Activated CD8-positive, alpha-beta memory T cell treated with anti-CD3 and anti-CD28 coated beads, Interleukin-2, amount 50 U/mL, for 24 hours (primary cell): ENCODE results near the gene SIRT1.
"Not testable (repeated sequence)": the region's sequence is repeated elsewhere in the genome, so short reads cannot be mapped to it uniquely, and the experiment has no call there.

Experiments used
- DNase-seq: peaks from one replicate; pipeline ENCODE4 v3.0.0-alpha.2; 2020; ENCODE audit errors: extremely low read depth

SIRT1 gene

GRCh38 chr10:67875340-67876238, 8.9 kb upstream of the SIRT1 start:
- DNase-seq = no peak

DNA sequence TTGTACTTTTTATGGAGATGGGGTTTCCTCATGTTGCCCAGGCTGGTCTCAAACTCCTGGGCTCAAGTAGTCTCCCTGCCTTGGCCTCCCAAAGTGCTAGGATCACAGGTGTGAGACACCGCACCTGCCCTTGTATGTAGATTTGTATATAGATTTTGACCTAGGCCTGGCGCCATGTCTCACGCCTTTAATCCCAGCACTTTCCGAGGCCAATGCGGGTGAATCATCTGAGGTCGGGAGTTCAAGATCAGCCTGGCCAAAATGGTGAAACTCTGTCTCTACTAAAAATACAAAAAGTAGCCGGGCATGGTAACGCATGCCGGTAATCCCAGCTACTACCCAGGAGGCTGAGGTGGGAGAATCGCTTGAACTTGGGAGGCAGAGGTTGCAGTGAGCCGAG, 7.0 kb upstream of the SIRT1 start:
- not testable (repeated sequence) for DNase-seq

- DNase-seq = no peak
These were observed 6.3 kb upstream of the SIRT1 start for GRCh38 chr10:67878133-67878532.

DNA sequence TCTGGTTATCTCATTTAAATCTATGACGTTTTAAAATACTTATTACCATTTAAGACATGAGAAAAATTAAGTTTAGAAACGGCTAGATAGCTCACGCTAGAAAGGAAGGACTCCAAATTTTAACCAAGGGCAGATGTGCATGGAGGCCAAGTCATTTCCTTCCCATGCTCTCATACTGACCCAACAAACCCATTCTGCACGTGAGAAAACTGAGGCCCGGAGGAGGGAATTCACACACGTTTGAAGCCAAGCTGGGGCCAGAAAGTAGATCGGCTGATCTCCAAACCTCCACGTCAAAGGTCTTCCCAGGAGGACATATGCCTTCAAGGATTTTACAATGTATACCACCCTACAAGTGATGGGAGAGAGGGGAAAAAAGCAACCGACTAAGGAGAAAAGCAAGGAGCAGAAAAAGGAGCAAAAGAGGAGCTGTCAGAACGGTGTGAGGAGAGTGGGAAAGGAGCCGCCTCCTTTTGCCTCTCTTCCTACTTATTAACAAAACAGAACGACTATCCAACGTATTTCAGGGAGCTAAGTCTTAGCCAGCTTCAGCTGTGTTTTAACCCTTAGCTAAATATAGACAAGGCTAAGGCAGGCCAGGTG, 645 bp upstream of the SIRT1 start:
- DNase-seq = no peak

DNA sequence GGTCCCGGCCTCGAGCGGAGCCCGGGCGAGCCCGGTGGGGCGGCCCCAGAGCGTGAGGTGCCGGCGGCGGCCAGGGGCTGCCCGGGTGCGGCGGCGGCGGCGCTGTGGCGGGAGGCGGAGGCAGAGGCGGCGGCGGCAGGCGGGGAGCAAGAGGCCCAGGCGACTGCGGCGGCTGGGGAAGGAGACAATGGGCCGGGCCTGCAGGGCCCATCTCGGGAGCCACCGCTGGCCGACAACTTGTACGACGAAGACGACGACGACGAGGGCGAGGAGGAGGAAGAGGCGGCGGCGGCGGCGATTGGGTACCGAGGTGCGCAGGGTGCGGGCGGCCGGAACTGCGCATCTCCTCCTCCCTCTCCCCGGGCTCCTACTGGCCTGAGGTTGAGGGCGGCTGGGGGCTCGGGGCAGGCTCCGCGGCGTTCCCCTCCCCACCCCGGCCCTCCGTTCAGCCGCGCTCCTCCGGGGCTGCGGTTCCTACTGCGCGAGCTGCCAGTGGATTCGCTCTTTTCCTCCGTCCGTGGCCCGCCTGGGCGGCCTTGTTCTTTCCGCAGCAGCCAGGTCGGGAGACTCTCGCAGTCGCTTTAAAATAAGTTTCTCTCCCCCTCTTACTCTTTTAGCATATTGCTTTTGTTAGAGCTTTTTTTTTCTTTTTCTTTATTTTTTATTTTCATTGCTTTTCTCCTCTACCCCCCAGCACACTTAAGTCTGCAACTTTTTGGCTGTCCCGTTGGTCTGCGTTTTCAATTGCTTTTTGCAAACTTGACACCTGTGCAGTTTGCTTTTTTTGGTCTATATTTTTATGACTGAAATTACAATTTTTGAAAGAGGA, 600 bp downstream of the SIRT1 start:
- peak; percentile 43 for DNase-seq

DNA sequence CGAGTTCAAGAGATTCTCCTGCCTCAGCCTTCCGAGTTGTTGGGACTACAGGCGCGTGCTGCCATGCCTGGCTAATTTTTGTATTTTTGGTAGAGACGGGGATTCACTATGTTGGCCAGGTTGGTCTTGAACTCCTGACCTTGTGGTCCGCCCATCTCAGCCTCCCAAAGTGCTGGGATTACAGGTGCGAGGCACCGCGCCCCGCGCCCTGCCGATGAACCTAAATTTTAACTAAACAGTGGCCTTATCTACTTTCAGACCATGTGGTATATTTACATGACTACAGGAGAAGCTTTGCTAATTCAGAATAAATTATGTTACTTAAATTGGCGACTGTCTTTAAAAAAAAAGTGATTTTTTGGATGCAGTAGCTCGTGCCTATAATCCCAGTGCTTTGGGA, 9.2 kb downstream of the SIRT1 start:
- DNase-seq = no peak

DNA sequence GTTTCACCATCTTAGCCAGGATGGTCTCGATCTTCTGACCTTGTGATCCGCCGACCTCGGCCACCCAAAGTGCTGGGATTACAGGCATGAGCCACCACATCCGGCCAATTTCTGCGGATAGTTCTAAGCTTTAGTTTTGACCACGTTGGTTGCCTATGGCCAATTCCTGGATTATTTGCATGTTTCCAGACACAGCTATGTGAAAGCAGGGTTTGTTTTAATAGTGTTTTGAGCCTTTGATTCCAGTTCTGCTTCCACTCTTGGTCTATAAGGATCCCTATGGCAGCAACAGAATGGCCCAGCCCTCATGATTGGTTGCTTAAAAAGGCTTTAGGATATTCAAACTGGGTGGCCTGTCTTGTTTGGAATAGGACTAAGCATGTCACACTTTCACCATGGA, 19.1 kb downstream of the SIRT1 start:
- DNase-seq = no peak

DNA sequence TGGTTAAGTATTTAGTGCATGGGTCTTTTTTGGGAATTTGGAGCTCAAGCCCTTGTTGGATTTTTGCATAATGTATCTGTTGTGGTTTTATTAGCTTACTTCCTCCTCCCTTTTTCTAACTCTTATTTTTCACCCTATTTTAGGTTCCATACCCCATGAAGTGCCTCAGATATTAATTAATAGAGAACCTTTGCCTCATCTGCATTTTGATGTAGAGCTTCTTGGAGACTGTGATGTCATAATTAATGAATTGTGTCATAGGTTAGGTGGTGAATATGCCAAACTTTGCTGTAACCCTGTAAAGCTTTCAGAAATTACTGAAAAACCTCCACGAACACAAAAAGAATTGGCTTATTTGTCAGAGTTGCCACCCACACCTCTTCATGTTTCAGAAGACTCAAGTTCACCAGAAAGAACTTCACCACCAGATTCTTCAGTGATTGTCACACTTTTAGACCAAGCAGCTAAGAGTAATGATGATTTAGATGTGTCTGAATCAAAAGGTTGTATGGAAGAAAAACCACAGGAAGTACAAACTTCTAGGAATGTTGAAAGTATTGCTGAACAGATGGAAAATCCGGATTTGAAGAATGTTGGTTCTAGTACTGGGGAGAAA, 28.0 kb downstream of the SIRT1 start:
- DNase-seq = no peak

DNA sequence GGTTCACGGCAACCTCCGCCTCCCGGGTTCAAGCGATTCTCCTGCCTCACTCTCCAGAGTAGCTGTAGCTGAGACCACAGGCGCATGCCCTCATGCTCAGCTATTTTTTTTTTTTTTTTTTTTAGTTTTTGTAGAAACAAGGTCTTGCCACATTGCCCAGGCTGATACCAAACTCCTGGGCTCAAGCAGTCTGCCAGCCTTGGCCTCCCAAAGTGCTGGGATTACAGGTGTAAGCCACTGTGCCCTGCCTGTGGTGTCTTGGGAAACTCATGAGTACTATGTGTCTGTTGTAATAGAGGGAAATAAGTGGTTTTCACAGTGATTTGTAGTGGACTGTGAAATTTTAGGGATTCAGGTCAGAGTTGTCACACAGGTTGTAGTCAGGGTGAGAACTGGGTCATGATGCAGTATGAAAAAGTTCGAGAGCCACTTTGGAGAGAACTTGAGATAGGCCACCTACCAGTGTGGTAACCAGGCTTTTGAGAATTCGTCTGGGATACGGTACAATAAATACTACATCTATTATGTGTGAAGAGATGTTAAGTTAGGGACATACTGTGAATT, 30.4 kb downstream of the SIRT1 start:
- no peak for DNase-seq

DNA sequence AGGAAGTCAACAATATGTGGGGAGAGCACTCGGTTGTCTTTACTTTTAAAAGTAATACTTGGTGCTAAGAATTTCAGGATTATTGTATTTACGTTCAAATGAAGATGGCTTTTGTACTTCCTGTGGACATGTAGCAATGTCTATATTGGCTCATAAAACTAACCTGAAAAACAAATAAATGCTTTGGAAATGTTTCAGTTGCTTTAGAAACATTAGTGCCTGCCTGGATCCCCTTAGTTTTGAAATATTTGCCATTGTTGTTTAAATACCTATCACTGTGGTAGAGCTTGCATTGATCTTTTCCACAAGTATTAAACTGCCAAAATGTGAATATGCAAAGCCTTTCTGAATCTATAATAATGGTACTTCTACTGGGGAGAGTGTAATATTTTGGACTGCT, 32.7 kb downstream of the SIRT1 start:
- DNase-seq = no peak

DNA sequence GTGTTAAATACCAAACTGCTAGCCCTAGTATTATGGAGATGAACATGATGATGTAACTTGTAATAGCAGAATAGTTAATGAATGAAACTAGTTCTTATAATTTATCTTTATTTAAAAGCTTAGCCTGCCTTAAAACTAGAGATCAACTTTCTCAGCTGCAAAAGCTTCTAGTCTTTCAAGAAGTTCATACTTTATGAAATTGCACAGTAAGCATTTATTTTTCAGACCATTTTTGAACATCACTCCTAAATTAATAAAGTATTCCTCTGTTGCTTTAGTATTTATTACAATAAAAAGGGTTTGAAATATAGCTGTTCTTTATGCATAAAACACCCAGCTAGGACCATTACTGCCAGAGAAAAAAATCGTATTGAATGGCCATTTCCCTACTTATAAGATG, 33.2 kb downstream of the SIRT1 start:
- DNase-seq = no peak

- DNase-seq = no peak
These were observed 36.6 kb downstream of the SIRT1 start for GRCh38 chr10:67921065-67921464.

DNA sequence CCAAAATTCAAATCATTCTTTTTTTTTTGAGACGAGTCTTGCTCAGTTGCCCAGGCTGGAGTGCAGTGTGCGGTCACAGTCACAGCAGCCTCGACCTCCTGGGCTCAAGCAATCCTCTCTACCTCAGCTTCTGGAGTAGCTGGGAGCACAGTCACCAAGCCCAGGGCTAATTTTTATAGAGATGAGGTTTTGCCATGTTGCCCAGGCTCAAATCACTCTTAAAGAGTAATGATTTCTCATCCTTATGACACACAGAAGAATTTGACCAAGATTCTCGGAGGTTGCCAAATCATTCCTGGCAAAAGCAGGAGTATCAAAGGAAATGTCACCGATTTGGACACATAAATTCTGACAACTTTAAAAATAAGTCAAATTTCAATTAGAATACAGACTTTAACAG, 39.1 kb downstream of the SIRT1 start:
- no peak for DNase-seq

DNA sequence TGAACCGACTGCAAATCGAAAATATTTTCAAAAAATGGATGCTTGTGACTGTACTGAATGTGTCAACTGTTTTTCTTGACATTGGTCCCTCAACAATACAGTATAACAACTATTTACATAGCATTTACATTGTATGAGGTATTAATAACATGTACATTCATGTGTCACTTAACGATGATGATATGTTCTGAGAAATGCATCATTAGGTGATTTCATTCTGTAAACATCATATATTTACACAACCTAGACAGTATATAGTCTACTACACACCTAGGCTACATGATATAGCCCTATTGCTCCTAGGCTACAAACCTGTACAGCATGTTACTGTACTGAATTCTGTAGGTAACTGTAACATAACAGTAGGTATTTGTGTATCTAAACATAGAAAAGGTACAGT, 39.7 kb downstream of the SIRT1 start:
- DNase-seq = no peak

GRCh38 chr10:67925449-67926005, 41.1 kb downstream of the SIRT1 start:
- no peak for DNase-seq

DNA sequence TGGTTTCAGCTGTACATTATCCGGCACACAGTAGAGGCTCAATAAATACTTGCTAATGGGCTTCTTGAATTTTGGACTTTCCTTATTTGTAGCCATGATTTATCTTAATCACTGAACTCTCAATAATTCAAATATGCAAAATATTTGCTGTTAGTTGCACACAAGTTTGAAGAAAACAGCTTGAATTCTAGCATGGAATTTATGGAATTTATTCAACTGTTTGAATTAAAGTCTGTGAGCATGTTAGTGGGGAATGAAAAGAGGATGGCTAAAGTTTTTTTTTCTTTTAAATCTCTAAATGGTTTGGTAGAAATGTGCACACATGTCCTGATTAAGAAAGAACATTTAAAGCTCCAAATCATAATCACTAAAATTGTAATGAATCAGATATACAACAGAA, 42.5 kb downstream of the SIRT1 start:
- DNase-seq = no peak

DNA sequence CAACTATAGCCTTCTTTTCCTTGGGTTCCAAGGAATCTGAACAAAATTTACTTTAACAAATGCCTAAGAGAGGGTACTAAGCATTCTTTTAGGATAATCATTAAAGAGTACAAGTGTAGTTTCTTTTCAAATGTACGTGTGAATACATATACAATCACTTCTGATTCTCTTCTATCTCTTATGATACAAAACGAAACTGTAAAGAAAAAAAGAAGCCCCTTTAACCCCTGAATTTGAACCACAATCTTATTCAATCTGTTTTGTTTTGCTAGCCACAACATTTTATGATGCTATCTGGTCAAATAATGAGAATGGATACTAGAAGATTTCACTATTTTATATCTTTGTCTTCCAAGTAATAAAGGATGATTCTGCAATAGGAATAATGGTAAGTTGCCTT, 48.7 kb downstream of the SIRT1 start:
- DNase-seq = no peak

DNA sequence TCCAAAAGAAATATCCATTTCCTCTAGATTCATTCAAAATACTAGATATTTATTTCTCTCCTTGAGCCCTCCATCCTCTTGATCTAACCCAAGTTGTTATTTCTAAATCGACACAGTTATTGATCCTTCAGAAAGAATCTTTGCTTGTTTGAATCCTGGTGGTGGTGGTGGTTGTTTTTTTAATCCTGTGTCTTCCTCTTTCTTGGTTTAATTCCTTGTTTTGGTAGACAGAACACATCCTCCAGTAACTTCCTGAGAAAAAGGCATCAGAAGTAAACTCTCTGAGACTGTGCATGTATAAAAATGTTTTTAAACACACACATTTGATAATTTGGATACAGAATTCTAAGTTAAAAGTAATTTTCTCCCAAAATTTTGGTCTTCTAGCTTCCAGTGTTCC, 49.9 kb downstream of the SIRT1 start:
- no peak for DNase-seq

GRCh38 chr10:67935223-67935622, 50.8 kb downstream of the SIRT1 start:
- DNase-seq = no peak

GRCh38 chr10:67936416-67936815, 52.0 kb downstream of the SIRT1 start:
- no peak for DNase-seq

DNA sequence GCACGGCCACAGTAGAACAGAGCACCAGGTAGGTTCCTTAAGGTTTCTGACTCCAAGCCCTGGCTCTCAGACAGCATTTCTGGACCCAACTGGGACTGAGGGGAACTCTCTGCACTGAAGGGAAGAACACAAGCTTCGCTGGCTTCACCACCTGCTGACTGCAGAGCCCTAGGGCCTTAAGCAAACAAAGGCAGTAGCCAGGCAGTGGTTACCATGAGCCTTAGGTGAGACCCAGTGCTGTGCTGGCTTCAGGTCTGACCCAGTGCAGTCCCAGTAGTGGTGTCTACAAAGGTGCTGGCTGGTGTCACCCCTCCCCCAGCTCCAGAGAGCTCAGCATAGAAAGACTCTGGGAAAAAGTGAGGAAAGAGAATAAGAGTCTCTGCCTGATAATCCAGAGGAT, 59.5 kb downstream of the SIRT1 start:
- DNase-seq = no peak

GRCh38 chr10:67955614-67956013, 71.2 kb downstream of the SIRT1 start:
- no peak for DNase-seq
